Motor neuron (in vitro differentiated cells): ENCODE measurements around the gene LDLRAD4. TPM values are rescaled to one million over a fixed set of nuclear protein-coding genes. Genes with fewer than 3 reads are reported as not detected.
"Not testable (repeated sequence)": the region's sequence is repeated elsewhere in the genome, so short reads cannot be mapped to it uniquely, and the experiment has no call there.

ENCODE experiments used
- ATAC-seq, 8 experiments: fragments of 200-7000 bp; cut with Tn5 transposase; replicated peaks in 6 of 8; 2 replicates each; pipeline ENCODE4 v1.8.0; 2021; ENCODE audit warnings: mild to moderate bottlenecking in 8 of 8, moderate library complexity in 8 of 8
- H3K27ac ChIP-seq, 2 donors: fragments of 250-450 bp; sonication (Bioruptor Pico); 2 replicates each; pipeline ENCODE4 v1.9.0; 2021; ENCODE audit warnings: antibody characterized with exemption in 2 of 2, mild to moderate bottlenecking in 2 of 2, moderate library complexity in 1 of 2
- H3K4me1 ChIP-seq, 2 donors: fragments of 250-450 bp; sonication (Bioruptor Pico); replicated peaks in 1 of 2; 2 replicates each; pipeline ENCODE4 v1.6.1; 2021; ENCODE audit warnings: antibody characterized with exemption in 2 of 2, mild to moderate bottlenecking in 2 of 2, moderate library complexity in 1 of 2
- H3K4me3 ChIP-seq, 5 donors: fragments of 250-450 bp; sonication (Bioruptor Pico); 2 replicates each; pipeline ENCODE4 v1.9.0; 2021; ENCODE audit warnings: antibody characterized with exemption in 5 of 5, mild to moderate bottlenecking in 5 of 5, moderate library complexity in 4 of 5
- WGBS, 10 experiments: fragments of 450-650 bp; shearing (Covaris generic); methylation state at CpG; one replicate each; pipeline ENCODE4 v1.0.0; 2022; 5-methylcytosine and 5-hydroxymethylcytosine counted together
- in situ Hi-C, 9 experiments: fragments of 400-800 bp; cut with MboI; loops; one replicate each; pipeline ENCODE4 v1.15.0; 2021; ENCODE audit warnings: low sequenced_read_pairs in 9 of 9, low pct_unique_long_range_greater_than_20kb in 2 of 9; ENCODE audit not compliant: unreplicated experiment in 9 of 9
- total RNA-seq, 8 experiments: library from RNA; unstranded; fragments of 300-600 nt; gene quantifications; 2 replicates each; pipeline versions ENCODE4 v1.2.3 to v1.2.4, GENCODE V29; 2022

Gene LDLRAD4
- total RNA-seq, 8 experiments from 2014 or later: 0.25 to 39.8 (median 1.8) TPM

GRCh38 chr18:13481820-13482617 is 263.5 kb downstream of the LDLRAD4 start:
- 20 to 85% (median 68%) methylated on average over 1 to 7 of the region's 14 CpGs; no CpG with 5 or more reads in 2 of the 10 experiments for WGBS, 10 experiments

DNA sequence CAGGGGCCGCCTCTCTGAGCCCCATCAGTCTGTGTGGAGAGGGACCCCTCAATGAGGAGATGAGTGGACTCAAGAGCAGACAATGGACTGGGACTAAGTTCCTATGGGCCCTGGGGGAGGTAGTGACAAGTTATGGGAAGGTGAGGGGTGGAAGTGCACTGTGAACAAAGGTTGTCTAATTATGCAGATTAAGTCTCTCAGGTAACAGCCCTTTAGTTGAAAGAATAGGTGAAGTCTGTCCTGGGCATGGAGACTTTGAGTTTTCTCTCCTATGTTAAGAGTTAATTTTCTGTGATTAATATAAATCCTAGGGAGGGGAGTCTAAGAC is 264.0 kb downstream of the LDLRAD4 start:
- no peak for ATAC-seq
- Histone ChIP-seq H3K27ac (no peak overlapping the region), H3K4me3 (no peak overlapping the region), H3K4me1 (peaks cover 4 to 10% of the 10 kb centered on the region in 2 donors)
- in situ Hi-C loops: loop anchor here in 1 of 9 experiments (25.0 kb wide), 1 partner anchor 105 kb away; no protein-coding TSS in a partner anchor
- WGBS, 10 experiments: 86 to 100% methylated on average over 1 of the region's 1 CpG; no CpG with 5 or more reads in 8 of the 10 experiments

More at GRCh38 chr18:13481820-13482617, 263.5 kb downstream of the LDLRAD4 start:
- H3K27ac ChIP-seq: no peak overlapping the region
- ATAC-seq: no peak
- in situ Hi-C loops: loop anchor here in 1 of 9 experiments (25.0 kb wide), 1 partner anchor 105 kb away; no protein-coding TSS in a partner anchor
- no peak overlapping the region for H3K4me3 ChIP-seq
- H3K4me1 ChIP-seq: peaks cover 4 to 16% of the 10 kb centered on the region in 2 donors

- Histone ChIP-seq H3K27ac (no peak overlapping the region), H3K4me3 (no peak overlapping the region), H3K4me1 (peaks cover 4 to 9% of the 10 kb centered on the region in 2 donors)
- 50 to 100% (median 83%) methylated on average over 1 to 6 of the region's 16 CpGs; no CpG with 5 or more reads in 5 of the 10 experiments for WGBS, 10 experiments
- ATAC-seq: no peak
- in situ Hi-C loops: loop anchor here in 1 of 9 experiments (25.0 kb wide), 1 partner anchor 104 kb away; no protein-coding TSS in a partner anchor
Observed at GRCh38 chr18:13483316-13484270, 265.0 kb downstream of the LDLRAD4 start.

DNA sequence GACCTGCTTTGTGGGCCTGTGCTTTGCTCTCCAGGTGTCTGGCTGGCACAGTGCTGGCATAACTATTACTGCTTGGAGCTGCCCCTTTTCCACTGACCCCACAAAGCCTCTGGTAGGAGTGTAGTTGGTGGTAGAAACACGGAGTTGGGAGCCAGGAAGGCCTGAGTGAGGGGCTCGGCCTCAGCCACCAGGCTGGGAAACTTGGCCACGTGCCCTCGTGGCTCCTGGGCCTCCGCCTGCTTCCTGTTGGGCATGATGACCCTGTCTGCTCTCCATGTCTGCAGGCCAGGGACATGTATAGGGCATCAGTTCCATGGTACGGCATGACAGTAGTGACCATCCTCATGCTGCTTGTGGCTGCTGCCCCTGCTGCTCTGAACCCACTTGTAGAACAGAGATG is 266.6 kb downstream of the LDLRAD4 start:
- no peak for ATAC-seq
- in situ Hi-C loops: loop anchor here in 1 of 9 experiments (25.0 kb wide), 1 partner anchor 102 kb away; no protein-coding TSS in a partner anchor
- peaks cover 4 to 9% of the 10 kb centered on the region in 2 donors for H3K4me1 ChIP-seq
- H3K4me3 ChIP-seq: no peak overlapping the region
- H3K27ac ChIP-seq: no peak overlapping the region
- 83% methylated on average over 1 of the region's 6 CpGs; no CpG with 5 or more reads in 8 of the 10 experiments for WGBS, 10 experiments

GRCh38 chr18:13485604-13486003 is 267.0 kb downstream of the LDLRAD4 start:
- 70 to 100% (median 87%) methylated on average over 1 to 7 of the region's 7 CpGs; no CpG with 5 or more reads in 1 of the 10 experiments for WGBS, 10 experiments
- H3K4me3 ChIP-seq: no peak overlapping the region
- in situ Hi-C loops: loop anchor here in 1 of 9 experiments (25.0 kb wide), 1 partner anchor 102 kb away; no protein-coding TSS in a partner anchor
- no peak overlapping the region for H3K27ac ChIP-seq
- H3K4me1 ChIP-seq: peaks cover 4 to 9% of the 10 kb centered on the region in 2 donors
- no peak for ATAC-seq

GRCh38 chr18:13486284-13486683 is 267.7 kb downstream of the LDLRAD4 start:
- Histone ChIP-seq H3K27ac (no peak overlapping the region), H3K4me3 (no peak overlapping the region), H3K4me1 (peaks cover 4 to 9% of the 10 kb centered on the region in 2 donors)
- in situ Hi-C loops: loop anchor here in 1 of 9 experiments (25.0 kb wide), 1 partner anchor 101 kb away; no protein-coding TSS in a partner anchor
- peak in 4 of 8 experiments; percentile 36 to 77 (median 72) for ATAC-seq
- 80 to 100% (median 92%) methylated on average over 1 to 5 of the region's 5 CpGs; no CpG with 5 or more reads in 1 of the 10 experiments for WGBS, 10 experiments

- WGBS, 10 experiments: 36 to 89% (median 43%) methylated on average over 1 to 9 of the region's 9 CpGs; no CpG with 5 or more reads in 3 of the 10 experiments
- no peak for ATAC-seq
- Histone ChIP-seq H3K4me3 (no peak overlapping the region), H3K27ac (no peak overlapping the region), H3K4me1 (peaks cover 4 to 9% of the 10 kb centered on the region in 2 donors)
- in situ Hi-C loops: loop anchor here in 1 of 9 experiments (25.0 kb wide), 1 partner anchor 101 kb away; no protein-coding TSS in a partner anchor
Observed at GRCh38 chr18:13486686-13487085, 268.1 kb downstream of the LDLRAD4 start.

GRCh38 chr18:13487237-13487636 is 268.7 kb downstream of the LDLRAD4 start:
- no peak for ATAC-seq
- Histone ChIP-seq H3K4me3 (no peak overlapping the region), H3K4me1 (peaks cover 4 to 9% of the 10 kb centered on the region in 2 donors), H3K27ac (no peak overlapping the region)
- 20 to 84% (median 69%) methylated on average over 1 to 7 of the region's 7 CpGs; no CpG with 5 or more reads in 4 of the 10 experiments for WGBS, 10 experiments
- in situ Hi-C loops: loop anchor here in 1 of 9 experiments (25.0 kb wide), 1 partner anchor 100 kb away; no protein-coding TSS in a partner anchor

DNA sequence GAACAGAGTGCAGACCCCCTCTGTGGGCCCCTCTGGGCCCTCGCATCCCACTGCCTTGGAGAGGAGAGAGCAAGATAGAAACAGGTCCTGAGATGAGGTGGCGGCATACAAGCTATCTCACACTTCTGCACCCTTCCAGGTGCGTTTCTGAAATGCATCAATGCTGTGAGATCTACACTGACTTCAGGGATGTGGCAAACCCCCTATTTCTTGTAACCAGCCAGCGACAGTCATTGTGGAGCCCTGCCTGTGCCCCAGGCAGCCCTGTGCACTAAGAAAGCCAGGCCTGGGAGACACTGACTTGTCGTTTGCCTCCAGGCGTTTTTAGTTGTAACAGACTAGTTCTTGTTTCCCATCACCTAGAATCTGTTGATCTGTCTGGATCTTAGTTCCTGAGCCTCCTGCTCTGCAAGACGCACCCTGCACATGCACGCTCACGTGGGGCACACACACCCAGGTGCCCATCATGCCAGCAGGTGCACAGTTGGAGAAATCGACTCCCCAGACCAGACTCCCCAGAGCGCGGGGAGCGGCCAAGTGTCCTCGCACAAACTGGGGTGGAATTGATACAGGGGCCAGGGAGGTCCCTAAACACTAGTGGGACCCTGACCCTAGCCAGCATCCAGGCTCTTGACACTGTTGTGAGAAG is 269.8 kb downstream of the LDLRAD4 start:
- ATAC-seq: no peak
- Histone ChIP-seq H3K4me1 (peaks cover 4 to 9% of the 10 kb centered on the region in 2 donors), H3K27ac (no peak overlapping the region), H3K4me3 (no peak overlapping the region)
- 60 to 100% (median 89%) methylated on average over 1 to 5 of the region's 14 CpGs; no CpG with 5 or more reads in 2 of the 10 experiments for WGBS, 10 experiments
- in situ Hi-C loops: loop anchor here in 1 of 9 experiments (25.0 kb wide), 1 partner anchor 99 kb away; no protein-coding TSS in a partner anchor

- 60 to 100% (median 82%) methylated on average over 1 to 3 of the region's 6 CpGs; no CpG with 5 or more reads in 4 of the 10 experiments for WGBS, 10 experiments
- H3K4me3 ChIP-seq, H3K27ac ChIP-seq, ATAC-seq, H3K4me1 ChIP-seq: not testable (repeated sequence)
- in situ Hi-C loops: loop anchor here in 1 of 9 experiments (25.0 kb wide), 1 partner anchor 98 kb away; no protein-coding TSS in a partner anchor
Observed at GRCh38 chr18:13489303-13489702, 270.7 kb downstream of the LDLRAD4 start.

DNA sequence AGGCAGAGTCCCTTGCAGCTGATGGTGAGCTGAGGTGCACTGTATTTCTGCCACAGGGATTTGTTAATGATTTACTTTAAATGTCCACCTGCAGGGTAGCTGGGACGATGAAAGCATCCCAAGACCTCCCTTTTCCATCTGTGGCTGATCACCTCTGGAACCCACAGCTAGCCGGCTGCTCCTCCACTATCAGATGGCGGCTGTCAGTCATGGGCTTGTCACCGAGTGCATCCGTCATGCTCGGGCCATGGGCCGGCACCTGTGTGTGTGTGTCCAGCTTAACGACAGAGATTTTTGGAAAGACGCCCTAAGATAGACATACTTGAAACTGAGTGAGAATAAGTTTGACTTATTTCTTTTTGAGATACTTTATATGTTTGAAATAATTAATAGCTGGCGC is 272.6 kb downstream of the LDLRAD4 start:
- in situ Hi-C loops: loop anchor here in 1 of 9 experiments (25.0 kb wide), 1 partner anchor 96 kb away; no protein-coding TSS in a partner anchor
- Histone ChIP-seq H3K27ac (no peak overlapping the region), H3K4me1 (peaks cover 4 to 7% of the 10 kb centered on the region in 2 donors), H3K4me3 (no peak overlapping the region)
- ATAC-seq: no peak
- 17 to 100% (median 82%) methylated on average over 1 to 6 of the region's 10 CpGs; no CpG with 5 or more reads in 1 of the 10 experiments for WGBS, 10 experiments
